GM12801 (cell line): ENCODE data around the gene PCED1B.

ENCODE experiments used
- CTCF ChIP-seq: IDR thresholded peaks from one replicate; pipeline ENCODE4 v1.5.1; 2011; ENCODE audit warnings: control low read depth; ENCODE audit not compliant: insufficient read length; ENCODE audit errors: extremely low read depth

Gene PCED1B

GRCh38 chr12:47038270-47038748, 41.1 kb upstream of the PCED1B start:
- TF ChIP-seq CTCF = no peak

- no peak for TF ChIP-seq CTCF
Measured at GRCh38 chr12:47039079-47039478, 40.3 kb upstream of the PCED1B start.

GRCh38 chr12:47039756-47040155, 39.7 kb upstream of the PCED1B start:
- TF ChIP-seq CTCF = no peak

GRCh38 chr12:47041327-47041726, 38.1 kb upstream of the PCED1B start:
- no peak for TF ChIP-seq CTCF

- no peak for TF ChIP-seq CTCF
Measured at GRCh38 chr12:47048541-47048940, 30.9 kb upstream of the PCED1B start.

GRCh38 chr12:47052274-47052673, 27.1 kb upstream of the PCED1B start:
- no peak for TF ChIP-seq CTCF

- TF ChIP-seq CTCF = no peak
Measured at GRCh38 chr12:47053961-47054360, 25.5 kb upstream of the PCED1B start.

GRCh38 chr12:47054659-47055058, 24.8 kb upstream of the PCED1B start:
- no peak for TF ChIP-seq CTCF
